ENCODE data around the gene SYT9. TPM values are rescaled to one million over a fixed set of nuclear protein-coding genes. Genes with fewer than 3 reads are reported as not detected.
A peak's percentile ranks its signal among the peaks of the same experiment; 100 is the strongest.

SYT9 gene
- total and polyA plus RNA-seq, 2 donors (not counting 1 experiment from before 2014, with no cell fraction given) = not detected

DNA sequence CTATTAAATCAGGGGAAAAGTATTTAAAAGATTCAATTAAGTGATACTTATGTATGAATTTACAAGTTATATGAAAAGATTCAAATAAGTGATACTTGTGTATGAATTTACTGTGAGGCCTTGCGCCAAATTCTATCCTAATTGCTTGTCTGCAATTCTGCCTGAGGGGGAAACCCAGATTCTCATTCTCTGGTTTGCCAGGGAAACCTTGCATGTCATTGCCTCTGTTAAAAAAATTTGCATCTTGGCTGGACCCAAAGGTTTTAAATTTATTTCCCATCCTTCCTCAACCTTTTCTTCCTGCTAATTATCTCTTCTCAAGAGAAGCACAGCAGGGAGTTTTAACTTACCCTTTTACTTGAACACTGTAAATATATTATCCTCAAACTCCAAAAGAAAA lies 247.4 kb downstream of the SYT9 start:
- no peak for TF ChIP-seq EZH2 (IDR thresholded peaks at IDR 0.05; ENCODE audit: borderline replicate concordance, insufficient read depth, low read depth, low read length, poor library complexity, severe bottlenecking)
- TF ChIP-seq, protein P1, sequence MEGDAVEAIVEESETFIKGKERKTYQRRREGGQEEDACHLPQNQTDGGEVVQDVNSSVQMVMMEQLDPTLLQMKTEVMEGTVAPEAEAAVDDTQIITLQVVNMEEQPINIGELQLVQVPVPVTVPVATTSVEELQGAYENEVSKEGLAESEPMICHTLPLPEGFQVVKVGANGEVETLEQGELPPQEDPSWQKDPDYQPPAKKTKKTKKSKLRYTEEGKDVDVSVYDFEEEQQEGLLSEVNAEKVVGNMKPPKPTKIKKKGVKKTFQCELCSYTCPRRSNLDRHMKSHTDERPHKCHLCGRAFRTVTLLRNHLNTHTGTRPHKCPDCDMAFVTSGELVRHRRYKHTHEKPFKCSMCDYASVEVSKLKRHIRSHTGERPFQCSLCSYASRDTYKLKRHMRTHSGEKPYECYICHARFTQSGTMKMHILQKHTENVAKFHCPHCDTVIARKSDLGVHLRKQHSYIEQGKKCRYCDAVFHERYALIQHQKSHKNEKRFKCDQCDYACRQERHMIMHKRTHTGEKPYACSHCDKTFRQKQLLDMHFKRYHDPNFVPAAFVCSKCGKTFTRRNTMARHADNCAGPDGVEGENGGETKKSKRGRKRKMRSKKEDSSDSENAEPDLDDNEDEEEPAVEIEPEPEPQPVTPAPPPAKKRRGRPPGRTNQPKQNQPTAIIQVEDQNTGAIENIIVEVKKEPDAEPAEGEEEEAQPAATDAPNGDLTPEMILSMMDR (IDR thresholded peaks at IDR 0.05) = no peak
- H3K27me3 Mint-ChIP-seq = no peaks in the 10 kb centered on the region
- CTCF ChIA-PET = no interaction called here
- peak overlapping the region; percentile 57 for H3K27ac Mint-ChIP-seq
- no peaks in the 10 kb centered on the region for H3K9me3 Mint-ChIP-seq (ENCODE audit: insufficient read depth)
- Histone ChIP-seq H4K20me1 (ENCODE audit: control insufficient read depth, insufficient read depth, low read length, poor library complexity, severe bottlenecking) (no peaks in the 10 kb centered on the region), H2AFZ (ENCODE audit: insufficient read depth, low read depth, low read length, poor library complexity, severe bottlenecking) (no peak overlapping the region), H3K9ac (ENCODE audit: low read length) (no peak overlapping the region), H3K9me3 (ENCODE audit: control extremely low read depth in 1 of 3, control insufficient read depth in 2 of 3, insufficient read depth in 1 of 3, low read length in 2 of 3) (no peaks in the 10 kb centered on the region), H3K27ac (ENCODE audit: low read length in 2 of 2) (peak overlapping the region in 1 of 2 donors; percentile 90), H3K4me1 (ENCODE audit: control insufficient read depth in 2 of 2, insufficient read depth in 2 of 2, low read length in 2 of 2) (peaks cover 43 to 53% of the 10 kb centered on the region in 2 donors), H3K27me3 (replicated peaks in 1 of 4; ENCODE audit: control extremely low read depth in 1 of 4, control insufficient read depth in 3 of 4, insufficient read depth in 4 of 4, low read length in 3 of 4) (no peaks in the 10 kb centered on the region), H3K4me3 (ENCODE audit: control extremely low read depth in 1 of 5, extremely low read depth in 1 of 5, insufficient read depth in 1 of 5, low read depth in 2 of 5, low read length in 4 of 5) (no peak overlapping the region), H3K4me2 (replicated peaks; ENCODE audit: low read depth, low read length, poor library complexity, severe bottlenecking) (peak overlapping the region; percentile 38), H3K79me2 (ENCODE audit: control insufficient read depth, insufficient read depth, low read length) (peaks cover 5% of the 10 kb centered on the region), H3K36me3 (replicated peaks in 1 of 2; ENCODE audit: control extremely low read depth in 1 of 2, control insufficient read depth in 1 of 2, extremely low read depth in 1 of 2, insufficient read depth in 2 of 2, low read length in 1 of 2) (peaks cover 0 to 12% of the 10 kb centered on the region in 2 experiments)
- H3K4me1 Mint-ChIP-seq = peaks cover 46% of the 10 kb centered on the region
- POLR2A ChIA-PET = no interaction called here
- ATAC-seq (ENCODE audit: low read depth) = no peak
- WGBS (ENCODE audit: insufficient coverage) = no CpG with 5 or more reads among the region's 1 CpG
- H3K4me3 Mint-ChIP-seq = no peak overlapping the region
- no peak for DNase-seq
- intact Hi-C loops (cut with micrococcal nuclease) = loop anchor here (5.0 kb wide), 2 partner anchors 57 to 1262 kb away; partner anchors contain the start of gene CNGA4

DNA sequence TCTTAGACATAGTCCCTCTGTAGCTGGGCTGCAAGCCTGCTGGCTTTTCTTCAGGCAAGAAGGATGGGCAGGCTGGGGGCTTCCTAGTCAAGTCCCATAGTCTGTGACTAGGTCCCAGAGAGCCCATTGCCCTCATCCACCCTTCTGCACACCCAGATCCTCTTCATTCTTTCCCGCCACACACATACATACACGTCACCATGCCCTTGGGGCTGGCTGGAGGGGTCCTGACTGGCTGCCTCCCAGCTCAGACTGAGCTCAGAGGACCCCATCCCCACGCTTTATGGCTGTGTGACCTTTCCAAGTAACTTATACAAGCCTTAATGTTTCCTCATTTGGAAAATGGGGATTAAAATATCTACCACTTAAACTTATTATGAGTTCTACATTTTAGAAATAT lies 248.5 kb downstream of the SYT9 start:
- intact Hi-C loops (cut with micrococcal nuclease) = no loop called here
- Histone ChIP-seq H3K4me3 (ENCODE audit: control extremely low read depth in 1 of 5, extremely low read depth in 1 of 5, insufficient read depth in 1 of 5, low read depth in 2 of 5, low read length in 4 of 5) (no peak overlapping the region), H3K27ac (ENCODE audit: low read length in 2 of 2) (no peak overlapping the region), H2AFZ (ENCODE audit: insufficient read depth, low read depth, low read length, poor library complexity, severe bottlenecking) (no peak overlapping the region), H3K4me2 (replicated peaks; ENCODE audit: low read depth, low read length, poor library complexity, severe bottlenecking) (no peak overlapping the region), H3K36me3 (replicated peaks in 1 of 2; ENCODE audit: control extremely low read depth in 1 of 2, control insufficient read depth in 1 of 2, extremely low read depth in 1 of 2, insufficient read depth in 2 of 2, low read length in 1 of 2) (peaks cover 2 to 16% of the 10 kb centered on the region in 2 experiments), H4K20me1 (ENCODE audit: control insufficient read depth, insufficient read depth, low read length, poor library complexity, severe bottlenecking) (no peaks in the 10 kb centered on the region), H3K4me1 (ENCODE audit: control insufficient read depth in 2 of 2, insufficient read depth in 2 of 2, low read length in 2 of 2) (peaks cover 39 to 44% of the 10 kb centered on the region in 2 donors), H3K79me2 (ENCODE audit: control insufficient read depth, insufficient read depth, low read length) (peaks cover 11% of the 10 kb centered on the region), H3K27me3 (replicated peaks in 1 of 4; ENCODE audit: control extremely low read depth in 1 of 4, control insufficient read depth in 3 of 4, insufficient read depth in 4 of 4, low read length in 3 of 4) (no peaks in the 10 kb centered on the region), H3K9ac (ENCODE audit: low read length) (no peak overlapping the region), H3K9me3 (ENCODE audit: control extremely low read depth in 1 of 3, control insufficient read depth in 2 of 3, insufficient read depth in 1 of 3, low read length in 2 of 3) (no peaks in the 10 kb centered on the region)
- H3K4me3 Mint-ChIP-seq = no peak overlapping the region
- no peak for TF ChIP-seq EZH2 (IDR thresholded peaks at IDR 0.05; ENCODE audit: borderline replicate concordance, insufficient read depth, low read depth, low read length, poor library complexity, severe bottlenecking)
- TF ChIP-seq, protein P1 (IDR thresholded peaks at IDR 0.05) = no peak
- ChIA-PET CTCF (no interaction called here), POLR2A (no interaction called here)
- 100% methylated on average over 2 of the region's 3 CpGs for WGBS (ENCODE audit: insufficient coverage)
- no peak for DNase-seq
- H3K27ac Mint-ChIP-seq = no peak overlapping the region
- no peaks in the 10 kb centered on the region for H3K9me3 Mint-ChIP-seq (ENCODE audit: insufficient read depth)
- no peaks in the 10 kb centered on the region for H3K27me3 Mint-ChIP-seq
- ATAC-seq (ENCODE audit: low read depth) = no peak
- H3K4me1 Mint-ChIP-seq = peaks cover 37% of the 10 kb centered on the region

Data from B cell (primary cell).